AG04450 (cell line): ENCODE data around the gene HBM. TPM values are rescaled to one million over a fixed set of nuclear protein-coding genes. Genes with fewer than 3 reads are reported as not detected.
"Not testable (repeated sequence)": the region's sequence is repeated elsewhere in the genome, so short reads cannot be mapped to it uniquely, and the experiment has no call there.

Source experiments
- CTCF ChIA-PET: fragments of 300-600, 350-600 bp; formaldehyde crosslinking; extraction: SDS; loops from one replicate; lab custom pipeline; 2022; ENCODE audit warnings: antibody characterized with exemption, inconsistent platforms; lab: Charles Lee
- POLR2A ChIA-PET: fragments of 350-600 bp; formaldehyde crosslinking; extraction: SDS; loops from one replicate; lab custom pipeline; 2021; ENCODE audit warnings: antibody characterized with exemption, inconsistent platforms; lab: Yijun Ruan, JAX
- DNase-seq: peaks from one replicate; pipeline ENCODE4 v3.0.0-alpha.2; 2011; ENCODE audit warnings: low read depth, low spot score
- H3K27ac ChIP-seq: one replicate; pipeline ENCODE4 v1.5.1; 2012; ENCODE audit warnings: low read depth, low read length, control low read depth
- H3K27me3 ChIP-seq: one replicate; pipeline ENCODE4 v1.6.0; 2012; ENCODE audit warnings: low read length; ENCODE audit not compliant: control insufficient read depth, insufficient read depth
- H3K4me3 ChIP-seq: 2 replicates; pipeline ENCODE4 v1.5.1; 2011; ENCODE audit warnings: mild to moderate bottlenecking, low read depth, low read length, control low read depth
- H3K9me3 ChIP-seq: 2 replicates; pipeline ENCODE4 v1.5.1; 2012; ENCODE audit warnings: low read length; ENCODE audit not compliant: control insufficient read depth, insufficient read depth
- CTCF ChIP-seq: IDR thresholded peaks from 2 replicates; pipeline ENCODE4 v1.5.1; 2011; ENCODE audit warnings: low read depth, low read length, control low read depth, inconsistent platforms
- polyA plus RNA-seq: library from polyadenylated mRNA; depleted of rRNA; stranded (reverse); fragments of >200 nt; gene quantifications from 2 replicates; pipeline ENCODE4 v1.2.3, GENCODE V29; 2011

Gene HBM
- polyA plus RNA-seq, 1 experiment = not detected

GRCh38 chr16:119295-119694 is 46.5 kb upstream of the HBM start:
- Histone ChIP-seq H3K27ac (no peak overlapping the region), H3K9me3 (no peaks in the 10 kb centered on the region; the same call in 1 of the 2 replicates), H3K27me3 (no peaks in the 10 kb centered on the region), H3K4me3 (no peak overlapping the region)
- ChIA-PET CTCF (interaction anchor here (1.7 kb wide), 1 partner anchor 12 kb away, joined by 8 read pairs; no protein-coding TSS in a partner anchor), POLR2A (no interaction called here)
- no peak for TF ChIP-seq CTCF
- DNase-seq = no peak

- Histone ChIP-seq H3K27me3 (no peaks in the 10 kb centered on the region), H3K27ac (no peak overlapping the region), H3K4me3 (no peak overlapping the region), H3K9me3 (no peaks in the 10 kb centered on the region; the same call in 1 of the 2 replicates)
- TF ChIP-seq CTCF = no peak
- DNase-seq = no peak
- CTCF ChIA-PET = interaction anchor here (0.9 to 1.7 kb wide), 2 partner anchors 13 kb away, joined by 3 to 8 read pairs; no protein-coding TSS in a partner anchor
- POLR2A ChIA-PET = no interaction called here
These were observed 45.8 kb upstream of the HBM start for GRCh38 chr16:119835-120491.

- Histone ChIP-seq H3K9me3 (no peaks in the 10 kb centered on the region; the same call in 1 of the 2 replicates), H3K27ac (no peak overlapping the region), H3K27me3 (no peaks in the 10 kb centered on the region), H3K4me3 (no peak overlapping the region)
- ChIA-PET CTCF (interaction anchor here (0.9 to 1.7 kb wide), 2 partner anchors 12 to 14 kb away, joined by 3 to 8 read pairs; no protein-coding TSS in a partner anchor), POLR2A (no interaction called here)
- no peak for TF ChIP-seq CTCF
- no peak for DNase-seq
These were observed 45.0 kb upstream of the HBM start for GRCh38 chr16:120756-121155.

- no peaks in the 10 kb centered on the region; the same call in 1 of the 2 replicates for H3K9me3 ChIP-seq
These were observed 43.4 kb upstream of the HBM start for GRCh38 chr16:122361-122760.

GRCh38 chr16:123558-124350 is 42.0 kb upstream of the HBM start:
- DNase-seq, H3K27me3 ChIP-seq, H3K27ac ChIP-seq, H3K4me3 ChIP-seq, H3K9me3 ChIP-seq, POLR2A ChIA-PET: not testable (repeated sequence)
- CTCF ChIA-PET = interaction anchor here (1.5 kb wide), 2 partner anchors 8 to 17 kb away, joined by 3 to 5 read pairs; no protein-coding TSS in a partner anchor

More at GRCh38 chr16:122361-122760, 43.4 kb upstream of the HBM start:
- TF ChIP-seq CTCF = no peak
- Histone ChIP-seq H3K4me3 (no peak overlapping the region), H3K27ac (no peak overlapping the region), H3K27me3 (no peaks in the 10 kb centered on the region)
- ChIA-PET CTCF (interaction anchor here (1.2 to 1.5 kb wide), 3 partner anchors 9 to 25 kb away, joined by 3 to 5 read pairs (median 3); no protein-coding TSS in a partner anchor), POLR2A (no interaction called here)
- no peak for DNase-seq
